Testis (tissue), 2 donors: Measurements from ENCODE around the gene LMX1A.

ENCODE experiments used
- POLR2A ChIP-seq: fragments of 450-650 bp; IDR thresholded peaks from one replicate; pipeline ENCODE4 v1.6.1; 2017; ENCODE audit warnings: antibody characterized with exemption, mild to moderate bottlenecking, moderate library complexity
- TF ChIP-seq, protein P1 (sequence below), 3 experiments: fragments of 450-650 bp in 2 of 3; fragments of 200-600 bp in 1 of 3; sonication (generic) in 1 of 3; IDR thresholded peaks; one replicate each; pipeline ENCODE4 v1.5.1; 2016 to 2019; ENCODE audit warnings: antibody characterized with exemption in 3 of 3, mild to moderate bottlenecking in 2 of 3, moderate library complexity in 1 of 3

- TF ChIP-seq, protein P1, sequence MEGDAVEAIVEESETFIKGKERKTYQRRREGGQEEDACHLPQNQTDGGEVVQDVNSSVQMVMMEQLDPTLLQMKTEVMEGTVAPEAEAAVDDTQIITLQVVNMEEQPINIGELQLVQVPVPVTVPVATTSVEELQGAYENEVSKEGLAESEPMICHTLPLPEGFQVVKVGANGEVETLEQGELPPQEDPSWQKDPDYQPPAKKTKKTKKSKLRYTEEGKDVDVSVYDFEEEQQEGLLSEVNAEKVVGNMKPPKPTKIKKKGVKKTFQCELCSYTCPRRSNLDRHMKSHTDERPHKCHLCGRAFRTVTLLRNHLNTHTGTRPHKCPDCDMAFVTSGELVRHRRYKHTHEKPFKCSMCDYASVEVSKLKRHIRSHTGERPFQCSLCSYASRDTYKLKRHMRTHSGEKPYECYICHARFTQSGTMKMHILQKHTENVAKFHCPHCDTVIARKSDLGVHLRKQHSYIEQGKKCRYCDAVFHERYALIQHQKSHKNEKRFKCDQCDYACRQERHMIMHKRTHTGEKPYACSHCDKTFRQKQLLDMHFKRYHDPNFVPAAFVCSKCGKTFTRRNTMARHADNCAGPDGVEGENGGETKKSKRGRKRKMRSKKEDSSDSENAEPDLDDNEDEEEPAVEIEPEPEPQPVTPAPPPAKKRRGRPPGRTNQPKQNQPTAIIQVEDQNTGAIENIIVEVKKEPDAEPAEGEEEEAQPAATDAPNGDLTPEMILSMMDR (IDR thresholded peaks at IDR 0.05): no peak
- no peak for TF ChIP-seq POLR2A
Observed at GRCh38 chr1:165189011-165189410, 167.5 kb downstream of the LMX1A start.
